LNCaP clone FGC (cell line): Measurements from ENCODE around the gene FAM228B.

Experiments used
- DNase-seq: peaks from one replicate; pipeline ENCODE4 v3.0.0-alpha.2; 2011; ENCODE audit warnings: low read depth
- H3K4me3 ChIP-seq: 2 replicates; pipeline ENCODE4 v1.5.1; 2011; ENCODE audit warnings: mild to moderate bottlenecking, low read depth, low read length, control low read depth
- CTCF ChIP-seq: IDR thresholded peaks from 2 replicates; pipeline ENCODE4 v1.5.1; 2012; ENCODE audit warnings: mild to moderate bottlenecking; ENCODE audit not compliant: control insufficient read depth, insufficient read depth; ENCODE audit errors: extremely low read depth

The FAM228B gene

GRCh38 chr2:24206714-24207113, 83.4 kb downstream of the FAM228B start:
- H3K4me3 ChIP-seq: no peak overlapping the region
- no peak for DNase-seq
- TF ChIP-seq CTCF: no peak

GRCh38 chr2:24207359-24207758, 84.1 kb downstream of the FAM228B start:
- TF ChIP-seq CTCF: no peak
- no peak for DNase-seq
- no peak overlapping the region for H3K4me3 ChIP-seq

GRCh38 chr2:24208490-24208889, 85.2 kb downstream of the FAM228B start:
- H3K4me3 ChIP-seq: no peak overlapping the region
- no peak for DNase-seq
- TF ChIP-seq CTCF: no peak

GRCh38 chr2:24209389-24210105, 86.3 kb downstream of the FAM228B start:
- H3K4me3 ChIP-seq: no peak overlapping the region
- TF ChIP-seq CTCF: no peak
- no peak for DNase-seq

GRCh38 chr2:24210106-24210455, 86.8 kb downstream of the FAM228B start:
- DNase-seq: no peak
- no peak overlapping the region for H3K4me3 ChIP-seq

GRCh38 chr2:24210723-24211122, 87.5 kb downstream of the FAM228B start:
- no peak for TF ChIP-seq CTCF
- H3K4me3 ChIP-seq: no peak overlapping the region

More at GRCh38 chr2:24210106-24210455, 86.8 kb downstream of the FAM228B start:
- no peak for TF ChIP-seq CTCF

GRCh38 chr2:24211408-24211807, 88.1 kb downstream of the FAM228B start:
- no peak for DNase-seq
- no peak overlapping the region for H3K4me3 ChIP-seq
- no peak for TF ChIP-seq CTCF

More at GRCh38 chr2:24210723-24211122, 87.5 kb downstream of the FAM228B start:
- no peak for DNase-seq
